PC-9 (cell line): Measurements from ENCODE around the gene GJA9.

Experiments used
- EZH2 ChIP-seq: fragments of 200-600 bp; sonication (generic); IDR thresholded peaks from 2 replicates; pipeline ENCODE4 v1.8.0; 2017; ENCODE audit warnings: antibody characterized with exemption, low read depth
- TF ChIP-seq, protein P1 (sequence below): fragments of 200-600 bp; sonication (generic); conservative IDR thresholded peaks from 2 replicates; pipeline ENCODE4 v1.6.1; 2017; ENCODE audit warnings: mixed run types, antibody characterized with exemption, mild to moderate bottlenecking, moderate library complexity

DNA sequence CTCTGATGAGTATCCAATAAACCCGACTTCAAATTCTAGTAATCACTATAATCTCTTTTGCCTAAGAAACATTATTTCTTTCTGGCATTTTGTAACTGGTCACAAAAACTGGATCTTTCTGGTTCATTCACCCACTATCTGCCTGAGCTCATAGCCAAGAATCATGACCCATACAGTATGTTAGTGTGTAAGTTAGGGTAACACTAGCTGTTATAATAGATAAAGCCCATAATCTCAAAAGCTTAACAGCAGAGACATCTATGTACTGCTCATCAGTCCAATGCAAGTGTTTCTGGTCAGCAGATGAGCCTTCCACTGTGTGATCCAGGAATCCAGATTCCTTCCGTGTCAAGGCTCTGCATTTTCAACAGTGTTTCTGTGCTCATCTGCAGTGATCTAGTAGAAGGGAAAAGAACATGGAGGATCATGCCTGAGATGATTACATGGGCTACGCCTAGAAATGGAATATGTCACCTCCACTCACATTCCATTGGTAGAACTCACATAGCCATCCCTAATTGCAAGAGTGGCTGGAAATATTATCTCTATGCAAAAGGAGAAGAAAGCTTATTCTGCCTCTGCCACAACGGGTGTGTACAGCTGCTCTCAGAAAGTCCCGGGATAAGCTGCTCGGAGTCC, 49.5 kb downstream of the GJA9 start:
- TF ChIP-seq, protein P1, sequence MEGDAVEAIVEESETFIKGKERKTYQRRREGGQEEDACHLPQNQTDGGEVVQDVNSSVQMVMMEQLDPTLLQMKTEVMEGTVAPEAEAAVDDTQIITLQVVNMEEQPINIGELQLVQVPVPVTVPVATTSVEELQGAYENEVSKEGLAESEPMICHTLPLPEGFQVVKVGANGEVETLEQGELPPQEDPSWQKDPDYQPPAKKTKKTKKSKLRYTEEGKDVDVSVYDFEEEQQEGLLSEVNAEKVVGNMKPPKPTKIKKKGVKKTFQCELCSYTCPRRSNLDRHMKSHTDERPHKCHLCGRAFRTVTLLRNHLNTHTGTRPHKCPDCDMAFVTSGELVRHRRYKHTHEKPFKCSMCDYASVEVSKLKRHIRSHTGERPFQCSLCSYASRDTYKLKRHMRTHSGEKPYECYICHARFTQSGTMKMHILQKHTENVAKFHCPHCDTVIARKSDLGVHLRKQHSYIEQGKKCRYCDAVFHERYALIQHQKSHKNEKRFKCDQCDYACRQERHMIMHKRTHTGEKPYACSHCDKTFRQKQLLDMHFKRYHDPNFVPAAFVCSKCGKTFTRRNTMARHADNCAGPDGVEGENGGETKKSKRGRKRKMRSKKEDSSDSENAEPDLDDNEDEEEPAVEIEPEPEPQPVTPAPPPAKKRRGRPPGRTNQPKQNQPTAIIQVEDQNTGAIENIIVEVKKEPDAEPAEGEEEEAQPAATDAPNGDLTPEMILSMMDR: no peak
- TF ChIP-seq EZH2: no peak
